Adrenal gland (tissue), 5 donors: ENCODE data around the gene TPRN.

Source experiments
- CTCF ChIP-seq, 6 experiments: fragments of 450-650 bp in 4 of 6; fragments of 200-600 bp in 2 of 6; sonication (generic) in 1 of 6; IDR thresholded peaks; 1 replicate in 5 of 6; 2 replicates in 1 of 6; pipeline versions ENCODE4 v1.5.1 to v1.8.0; 2016 to 2021; ENCODE audit warnings: antibody characterized with exemption in 6 of 6, mild to moderate bottlenecking in 2 of 6, moderate library complexity in 1 of 6
- POLR2A ChIP-seq, 2 donors: fragments of 450-650 bp; IDR thresholded peaks; one replicate each; pipeline ENCODE4 v1.6.1; 2017; ENCODE audit warnings: antibody characterized with exemption in 2 of 2, mild to moderate bottlenecking in 2 of 2, moderate library complexity in 1 of 2
- donor health status: DM: no; HTN: no; CAD: no.

GRCh38 chr9:137167747-137168572 lies 32.6 kb downstream of the TPRN start:
- TF ChIP-seq CTCF (IDR thresholded peaks at IDR 0.05) (no peak), POLR2A (IDR thresholded peaks at IDR 0.05) (no peak)
